OCI-LY1 (cell line): ENCODE data around the gene NEK1.

ENCODE experiments used
- CTCF ChIP-seq: fragments of 200-600 bp; sonication (generic), shearing (Covaris generic); IDR thresholded peaks from 2 replicates; pipeline ENCODE4 v1.5.1; 2017; ENCODE audit warnings: mild to moderate bottlenecking, antibody characterized with exemption, low read length, moderate library complexity, mixed read lengths
- EZH2 ChIP-seq: fragments of 200-600 bp; sonication (generic), shearing (Covaris generic); IDR thresholded peaks from 2 replicates; pipeline ENCODE4 v1.8.0; 2017; ENCODE audit warnings: borderline replicate concordance, mixed run types, mild to moderate bottlenecking, antibody characterized with exemption, low read length, moderate library complexity, mixed read lengths

- TF ChIP-seq CTCF, result no peak
- no peak for TF ChIP-seq EZH2
Observed at GRCh38 chr4:169530048-169530447, 82.3 kb downstream of the NEK1 start.
